H1 (cell line): ENCODE results near the gene CARD11. TPM values are rescaled to one million over a fixed set of nuclear protein-coding genes. Genes with fewer than 3 reads are reported as not detected.

Experiments used
- KDM1A ChIP-seq: fragments of 200-600, 300-600 bp; sonication (generic); IDR thresholded peaks from 2 replicates; pipeline ENCODE4 v1.7.1; 2016; ENCODE audit warnings: mild to moderate bottlenecking, low read length, borderline replicate concordance
- POLR2A ChIP-seq, 2 experiments: IDR thresholded peaks; 1 replicate in 1 of 2; 2 replicates in 1 of 2; pipeline ENCODE4 v1.6.1; 2011; ENCODE audit warnings: low read depth in 2 of 2, low read length in 2 of 2, mild to moderate bottlenecking in 2 of 2; ENCODE audit errors: control extremely low read depth in 1 of 2
- SIN3A ChIP-seq, 2 experiments: IDR thresholded peaks in 1 of 2; conservative IDR thresholded peaks in 1 of 2; 2 replicates each; pipeline ENCODE4 v1.6.1; 2011 to 2012; ENCODE audit warnings: low read length in 2 of 2, improper control_type of control experiment in 1 of 2, low read depth in 1 of 2, mild to moderate bottlenecking in 1 of 2
- SIRT6 ChIP-seq: IDR thresholded peaks from one replicate; pipeline ENCODE4 v1.7.1; 2012; ENCODE audit warnings: low read length, inconsistent platforms
- SIX5 ChIP-seq: IDR thresholded peaks from 2 replicates; pipeline ENCODE4 v1.6.1; 2011; ENCODE audit warnings: mild to moderate bottlenecking, low read depth, low read length
- SP2 ChIP-seq: IDR thresholded peaks from 2 replicates; pipeline ENCODE4 v1.6.1; 2012; ENCODE audit warnings: mild to moderate bottlenecking, low read length, inconsistent platforms
- SRF ChIP-seq: IDR thresholded peaks from 2 replicates; pipeline ENCODE4 v1.6.1; 2011; ENCODE audit warnings: mild to moderate bottlenecking, low read depth, low read length, moderate library complexity
- TAF7 ChIP-seq: optimal IDR thresholded peaks from 2 replicates; pipeline ENCODE3; 2011; ENCODE audit warnings: low read depth, mild to moderate bottlenecking, inconsistent platforms, low read length, moderate library complexity, borderline replicate concordance
- polyA plus RNA-seq, 7 experiments: library from polyadenylated mRNA; depleted of rRNA in 3 of 7; stranded (reverse) in 5 of 7; unstranded in 2 of 7; fragments of >200 nt in 5 of 7; fragments of 200-250 nt in 2 of 7; gene quantifications; 1 replicate in 5 of 7; 2 replicates in 1 of 7; 4 replicates in 1 of 7; pipeline versions ENCODE4 v1.2.1 to v1.2.3, GENCODE V29; 2011 to 2013; ENCODE audit warnings: missing spikeins in 2 of 7, mixed read lengths in 2 of 7
- total RNA-seq: library from RNA; stranded (reverse); fragmentation: NEBNext Ultra II Directional; extraction: Animal tissue kit (Norgen Biotek cat#: 25700); gene quantifications from 2 replicates; pipeline ENCODE4 v1.2.1, GENCODE V29; 2021
- TF ChIP-seq, protein P1 (sequence below): fragments of 300-600 bp; sonication (generic); IDR thresholded peaks from 2 replicates; pipeline ENCODE4 v1.7.1; 2012; ENCODE audit warnings: low read length, moderate library complexity, mild to moderate bottlenecking, inconsistent platforms; ENCODE audit not compliant: insufficient replicate concordance
- TF ChIP-seq, protein P2 (sequence below): IDR thresholded peaks from 2 replicates; pipeline ENCODE4 v1.6.1; 2012; ENCODE audit warnings: inconsistent platforms

Gene CARD11
- total and polyA plus RNA-seq, 2 of the 8 experiments (the other 6 are each of a cell fraction or from before 2014, with no cell fraction given): 12.6 to 29.8 TPM

DNA sequence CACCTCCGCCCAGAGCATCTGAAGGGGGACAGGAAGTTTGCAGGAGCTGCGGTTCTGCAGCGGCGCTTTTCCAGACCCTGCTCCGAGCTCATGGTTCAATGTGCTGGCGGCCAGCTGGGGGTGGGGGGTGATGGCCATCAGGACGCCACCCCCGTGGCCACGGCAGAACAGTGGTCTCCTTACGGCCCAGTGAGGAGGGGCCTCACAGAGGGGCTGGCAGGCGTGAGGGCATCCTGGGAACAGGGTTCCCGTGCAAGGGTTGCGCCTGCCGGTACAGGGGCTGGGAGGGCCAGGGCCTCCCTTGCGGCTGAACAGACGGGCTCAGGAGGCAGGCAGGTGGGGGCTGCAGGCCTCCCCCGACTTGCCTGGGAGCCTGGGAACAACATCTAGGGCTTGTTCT is 160.6 kb downstream of the CARD11 start (continued):
- TF ChIP-seq, protein P1, sequence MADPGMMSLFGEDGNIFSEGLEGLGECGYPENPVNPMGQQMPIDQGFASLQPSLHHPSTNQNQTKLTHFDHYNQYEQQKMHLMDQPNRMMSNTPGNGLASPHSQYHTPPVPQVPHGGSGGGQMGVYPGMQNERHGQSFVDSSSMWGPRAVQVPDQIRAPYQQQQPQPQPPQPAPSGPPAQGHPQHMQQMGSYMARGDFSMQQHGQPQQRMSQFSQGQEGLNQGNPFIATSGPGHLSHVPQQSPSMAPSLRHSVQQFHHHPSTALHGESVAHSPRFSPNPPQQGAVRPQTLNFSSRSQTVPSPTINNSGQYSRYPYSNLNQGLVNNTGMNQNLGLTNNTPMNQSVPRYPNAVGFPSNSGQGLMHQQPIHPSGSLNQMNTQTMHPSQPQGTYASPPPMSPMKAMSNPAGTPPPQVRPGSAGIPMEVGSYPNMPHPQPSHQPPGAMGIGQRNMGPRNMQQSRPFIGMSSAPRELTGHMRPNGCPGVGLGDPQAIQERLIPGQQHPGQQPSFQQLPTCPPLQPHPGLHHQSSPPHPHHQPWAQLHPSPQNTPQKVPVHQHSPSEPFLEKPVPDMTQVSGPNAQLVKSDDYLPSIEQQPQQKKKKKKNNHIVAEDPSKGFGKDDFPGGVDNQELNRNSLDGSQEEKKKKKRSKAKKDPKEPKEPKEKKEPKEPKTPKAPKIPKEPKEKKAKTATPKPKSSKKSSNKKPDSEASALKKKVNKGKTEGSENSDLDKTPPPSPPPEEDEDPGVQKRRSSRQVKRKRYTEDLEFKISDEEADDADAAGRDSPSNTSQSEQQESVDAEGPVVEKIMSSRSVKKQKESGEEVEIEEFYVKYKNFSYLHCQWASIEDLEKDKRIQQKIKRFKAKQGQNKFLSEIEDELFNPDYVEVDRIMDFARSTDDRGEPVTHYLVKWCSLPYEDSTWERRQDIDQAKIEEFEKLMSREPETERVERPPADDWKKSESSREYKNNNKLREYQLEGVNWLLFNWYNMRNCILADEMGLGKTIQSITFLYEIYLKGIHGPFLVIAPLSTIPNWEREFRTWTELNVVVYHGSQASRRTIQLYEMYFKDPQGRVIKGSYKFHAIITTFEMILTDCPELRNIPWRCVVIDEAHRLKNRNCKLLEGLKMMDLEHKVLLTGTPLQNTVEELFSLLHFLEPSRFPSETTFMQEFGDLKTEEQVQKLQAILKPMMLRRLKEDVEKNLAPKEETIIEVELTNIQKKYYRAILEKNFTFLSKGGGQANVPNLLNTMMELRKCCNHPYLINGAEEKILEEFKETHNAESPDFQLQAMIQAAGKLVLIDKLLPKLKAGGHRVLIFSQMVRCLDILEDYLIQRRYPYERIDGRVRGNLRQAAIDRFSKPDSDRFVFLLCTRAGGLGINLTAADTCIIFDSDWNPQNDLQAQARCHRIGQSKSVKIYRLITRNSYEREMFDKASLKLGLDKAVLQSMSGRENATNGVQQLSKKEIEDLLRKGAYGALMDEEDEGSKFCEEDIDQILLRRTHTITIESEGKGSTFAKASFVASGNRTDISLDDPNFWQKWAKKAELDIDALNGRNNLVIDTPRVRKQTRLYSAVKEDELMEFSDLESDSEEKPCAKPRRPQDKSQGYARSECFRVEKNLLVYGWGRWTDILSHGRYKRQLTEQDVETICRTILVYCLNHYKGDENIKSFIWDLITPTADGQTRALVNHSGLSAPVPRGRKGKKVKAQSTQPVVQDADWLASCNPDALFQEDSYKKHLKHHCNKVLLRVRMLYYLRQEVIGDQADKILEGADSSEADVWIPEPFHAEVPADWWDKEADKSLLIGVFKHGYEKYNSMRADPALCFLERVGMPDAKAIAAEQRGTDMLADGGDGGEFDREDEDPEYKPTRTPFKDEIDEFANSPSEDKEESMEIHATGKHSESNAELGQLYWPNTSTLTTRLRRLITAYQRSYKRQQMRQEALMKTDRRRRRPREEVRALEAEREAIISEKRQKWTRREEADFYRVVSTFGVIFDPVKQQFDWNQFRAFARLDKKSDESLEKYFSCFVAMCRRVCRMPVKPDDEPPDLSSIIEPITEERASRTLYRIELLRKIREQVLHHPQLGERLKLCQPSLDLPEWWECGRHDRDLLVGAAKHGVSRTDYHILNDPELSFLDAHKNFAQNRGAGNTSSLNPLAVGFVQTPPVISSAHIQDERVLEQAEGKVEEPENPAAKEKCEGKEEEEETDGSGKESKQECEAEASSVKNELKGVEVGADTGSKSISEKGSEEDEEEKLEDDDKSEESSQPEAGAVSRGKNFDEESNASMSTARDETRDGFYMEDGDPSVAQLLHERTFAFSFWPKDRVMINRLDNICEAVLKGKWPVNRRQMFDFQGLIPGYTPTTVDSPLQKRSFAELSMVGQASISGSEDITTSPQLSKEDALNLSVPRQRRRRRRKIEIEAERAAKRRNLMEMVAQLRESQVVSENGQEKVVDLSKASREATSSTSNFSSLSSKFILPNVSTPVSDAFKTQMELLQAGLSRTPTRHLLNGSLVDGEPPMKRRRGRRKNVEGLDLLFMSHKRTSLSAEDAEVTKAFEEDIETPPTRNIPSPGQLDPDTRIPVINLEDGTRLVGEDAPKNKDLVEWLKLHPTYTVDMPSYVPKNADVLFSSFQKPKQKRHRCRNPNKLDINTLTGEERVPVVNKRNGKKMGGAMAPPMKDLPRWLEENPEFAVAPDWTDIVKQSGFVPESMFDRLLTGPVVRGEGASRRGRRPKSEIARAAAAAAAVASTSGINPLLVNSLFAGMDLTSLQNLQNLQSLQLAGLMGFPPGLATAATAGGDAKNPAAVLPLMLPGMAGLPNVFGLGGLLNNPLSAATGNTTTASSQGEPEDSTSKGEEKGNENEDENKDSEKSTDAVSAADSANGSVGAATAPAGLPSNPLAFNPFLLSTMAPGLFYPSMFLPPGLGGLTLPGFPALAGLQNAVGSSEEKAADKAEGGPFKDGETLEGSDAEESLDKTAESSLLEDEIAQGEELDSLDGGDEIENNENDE: no peak
- TF ChIP-seq SP2 (no peak), POLR2A (IDR thresholded peaks at IDR 0.05; ENCODE audit: control extremely low read depth in 1 of 2, low read depth in 2 of 2, low read length in 2 of 2) (no peak), SIX5 (no peak), TAF7 (no peak), SIN3A (conservative IDR thresholded peaks at IDR 0.05 in 1 of 2, IDR thresholded peaks at IDR 0.05 in 1 of 2; ENCODE audit: low read depth in 1 of 2, low read length in 2 of 2) (no peak), KDM1A (no peak), SIRT6 (no peak), SRF (no peak)
- TF ChIP-seq, protein P2, sequence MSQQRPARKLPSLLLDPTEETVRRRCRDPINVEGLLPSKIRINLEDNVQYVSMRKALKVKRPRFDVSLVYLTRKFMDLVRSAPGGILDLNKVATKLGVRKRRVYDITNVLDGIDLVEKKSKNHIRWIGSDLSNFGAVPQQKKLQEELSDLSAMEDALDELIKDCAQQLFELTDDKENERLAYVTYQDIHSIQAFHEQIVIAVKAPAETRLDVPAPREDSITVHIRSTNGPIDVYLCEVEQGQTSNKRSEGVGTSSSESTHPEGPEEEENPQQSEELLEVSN: no peak
